Measurements from ENCODE around the gene EIF3F.
A peak's percentile ranks its signal among the peaks of the same experiment; 100 is the strongest.

EIF3F gene

GRCh38 chr11:8017894-8018483 lies 30.9 kb downstream of the EIF3F start:
- in situ Hi-C loops (cut with HindIII; ENCODE audit: low pct_ligation_motif_present, low pct_unique_long_range_greater_than_20kb, low sequenced_read_pairs) = no loop called here
- DNase-seq = no peak

GRCh38 chr11:8018484-8019313 lies 31.6 kb downstream of the EIF3F start:
- in situ Hi-C loops (cut with HindIII; ENCODE audit: low pct_ligation_motif_present, low pct_unique_long_range_greater_than_20kb, low sequenced_read_pairs) = no loop called here
- no peak for DNase-seq

- no peak for DNase-seq
- in situ Hi-C loops (cut with HindIII; ENCODE audit: low pct_ligation_motif_present, low pct_unique_long_range_greater_than_20kb, low sequenced_read_pairs) = no loop called here
Measured at GRCh38 chr11:8019314-8020243, 32.4 kb downstream of the EIF3F start.

- no peak for DNase-seq
- in situ Hi-C loops (cut with HindIII; ENCODE audit: low pct_ligation_motif_present, low pct_unique_long_range_greater_than_20kb, low sequenced_read_pairs) = no loop called here
Measured at GRCh38 chr11:8020244-8020597, 33.1 kb downstream of the EIF3F start.

GRCh38 chr11:8021920-8022319 lies 34.8 kb downstream of the EIF3F start:
- in situ Hi-C loops (cut with HindIII; ENCODE audit: low pct_ligation_motif_present, low pct_unique_long_range_greater_than_20kb, low sequenced_read_pairs) = no loop called here
- DNase-seq = no peak

- DNase-seq = no peak
- in situ Hi-C loops (cut with HindIII; ENCODE audit: low pct_ligation_motif_present, low pct_unique_long_range_greater_than_20kb, low sequenced_read_pairs) = no loop called here
Measured at GRCh38 chr11:8022876-8023275, 35.7 kb downstream of the EIF3F start.

- in situ Hi-C loops (cut with HindIII; ENCODE audit: low pct_ligation_motif_present, low pct_unique_long_range_greater_than_20kb, low sequenced_read_pairs) = no loop called here
Measured at GRCh38 chr11:8023831-8024555, 36.9 kb downstream of the EIF3F start.

GRCh38 chr11:8025123-8025522 lies 38.0 kb downstream of the EIF3F start:
- DNase-seq = no peak
- in situ Hi-C loops (cut with HindIII; ENCODE audit: low pct_ligation_motif_present, low pct_unique_long_range_greater_than_20kb, low sequenced_read_pairs) = no loop called here

More at GRCh38 chr11:8023831-8024555, 36.9 kb downstream of the EIF3F start:
- no peak for DNase-seq

- peak; percentile 51 for DNase-seq
- in situ Hi-C loops (cut with HindIII; ENCODE audit: low pct_ligation_motif_present, low pct_unique_long_range_greater_than_20kb, low sequenced_read_pairs) = no loop called here
Measured at GRCh38 chr11:8025816-8026215, 38.7 kb downstream of the EIF3F start.

GRCh38 chr11:8026982-8027381 lies 39.8 kb downstream of the EIF3F start:
- in situ Hi-C loops (cut with HindIII; ENCODE audit: low pct_ligation_motif_present, low pct_unique_long_range_greater_than_20kb, low sequenced_read_pairs) = no loop called here

GRCh38 chr11:8028766-8029165 lies 41.6 kb downstream of the EIF3F start:
- no peak for DNase-seq
- in situ Hi-C loops (cut with HindIII; ENCODE audit: low pct_ligation_motif_present, low pct_unique_long_range_greater_than_20kb, low sequenced_read_pairs) = no loop called here

More at GRCh38 chr11:8026982-8027381, 39.8 kb downstream of the EIF3F start:
- no peak for DNase-seq

- DNase-seq = no peak
- in situ Hi-C loops (cut with HindIII; ENCODE audit: low pct_ligation_motif_present, low pct_unique_long_range_greater_than_20kb, low sequenced_read_pairs) = no loop called here
Measured at GRCh38 chr11:8030526-8031247, 43.5 kb downstream of the EIF3F start.

- in situ Hi-C loops (cut with HindIII; ENCODE audit: low pct_ligation_motif_present, low pct_unique_long_range_greater_than_20kb, low sequenced_read_pairs) = no loop called here
- DNase-seq = no peak
Measured at GRCh38 chr11:8031248-8032115, 44.3 kb downstream of the EIF3F start.

GRCh38 chr11:8032122-8032521 lies 45.0 kb downstream of the EIF3F start:
- in situ Hi-C loops (cut with HindIII; ENCODE audit: low pct_ligation_motif_present, low pct_unique_long_range_greater_than_20kb, low sequenced_read_pairs) = no loop called here
- DNase-seq = no peak

- DNase-seq = no peak
- in situ Hi-C loops (cut with HindIII; ENCODE audit: low pct_ligation_motif_present, low pct_unique_long_range_greater_than_20kb, low sequenced_read_pairs) = no loop called here
Measured at GRCh38 chr11:8032576-8033304, 45.6 kb downstream of the EIF3F start.

- peak; percentile 59 for DNase-seq
- in situ Hi-C loops (cut with HindIII; ENCODE audit: low pct_ligation_motif_present, low pct_unique_long_range_greater_than_20kb, low sequenced_read_pairs) = no loop called here
Measured at GRCh38 chr11:8033305-8034105, 46.4 kb downstream of the EIF3F start.
